GM21723 (cell line): ENCODE results near the gene AP2A2.
"Not testable (repeated sequence)": the region's sequence is repeated elsewhere in the genome, so short reads cannot be mapped to it uniquely, and the experiment has no call there.

ENCODE experiments used
- ATAC-seq: cut with Tn5 transposase; IDR thresholded peaks from one replicate; pipeline ENCODE4 v1.9.1; 2021; ENCODE audit warnings: mild to moderate bottlenecking, moderate library complexity; ENCODE audit not compliant: unreplicated experiment

Gene AP2A2

GRCh38 chr11:952406-953385 lies 27.0 kb downstream of the AP2A2 start:
- ATAC-seq = no peak

DNA sequence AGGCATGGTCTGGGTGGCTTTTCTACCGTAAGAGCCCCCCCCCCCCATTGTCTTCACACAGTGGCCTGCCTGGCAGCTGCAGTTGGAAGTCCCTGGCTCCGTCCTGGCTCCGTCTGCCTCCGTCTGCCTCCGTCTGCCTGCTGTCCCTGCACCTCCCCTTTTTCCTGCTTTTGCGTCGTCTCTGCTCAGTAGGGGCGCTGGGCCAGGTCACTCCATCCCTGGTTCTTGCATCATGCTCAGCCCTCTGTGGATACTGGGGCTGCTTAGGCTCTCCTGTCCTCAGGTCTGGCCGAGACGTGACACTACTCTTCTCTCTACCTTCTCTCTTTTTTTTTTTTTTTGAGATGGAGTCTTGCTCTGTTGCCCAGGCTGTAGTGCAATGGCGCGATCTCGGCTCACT lies 27.8 kb downstream of the AP2A2 start:
- ATAC-seq = no peak

GRCh38 chr11:954392-955153 lies 28.9 kb downstream of the AP2A2 start:
- no peak for ATAC-seq

DNA sequence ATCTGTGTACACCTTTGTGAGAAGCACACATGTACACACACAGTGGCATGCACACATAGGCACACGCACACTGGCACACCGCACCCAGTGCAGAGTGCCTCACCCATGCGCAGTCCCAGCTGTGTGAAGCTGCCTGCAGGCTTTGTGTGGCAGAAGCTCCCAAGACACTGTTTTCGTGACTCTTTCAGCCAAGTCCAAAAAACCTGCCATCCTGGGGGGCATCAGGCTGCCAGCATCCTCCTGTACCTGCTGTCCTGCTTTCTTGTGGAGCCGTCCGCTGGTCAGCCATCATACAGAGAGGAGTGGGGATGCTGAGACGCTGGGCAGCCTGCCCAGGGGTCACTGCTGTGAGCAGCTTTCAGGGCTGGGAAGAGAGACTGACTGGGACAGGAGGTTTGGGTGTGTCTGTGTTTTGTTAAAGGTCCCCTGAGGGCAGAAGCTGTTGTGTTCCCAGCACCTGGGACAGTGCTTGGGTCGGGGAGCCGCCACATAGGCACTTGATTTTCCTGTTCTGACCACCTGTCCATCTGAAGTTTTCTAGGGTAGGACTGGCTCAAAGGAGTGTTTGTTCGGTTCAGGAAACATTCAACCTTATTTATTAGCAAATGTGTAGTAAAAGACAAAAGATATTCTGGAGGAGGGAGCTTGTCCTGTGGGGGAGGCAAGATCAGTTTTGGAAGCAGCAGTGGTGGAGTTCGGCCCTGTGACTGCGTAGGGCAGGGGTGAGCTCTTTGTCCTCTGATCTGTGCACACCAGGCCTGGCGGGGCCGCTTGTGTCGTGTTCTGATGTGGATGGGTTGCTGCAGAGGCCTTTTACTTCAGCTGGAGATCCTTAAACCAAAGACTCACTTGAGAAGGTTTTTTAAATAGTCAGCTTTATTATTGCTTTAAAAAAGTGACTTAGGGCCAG lies 29.7 kb downstream of the AP2A2 start:
- ATAC-seq = no peak

GRCh38 chr11:957212-957920 lies 31.7 kb downstream of the AP2A2 start:
- ATAC-seq = no peak

DNA sequence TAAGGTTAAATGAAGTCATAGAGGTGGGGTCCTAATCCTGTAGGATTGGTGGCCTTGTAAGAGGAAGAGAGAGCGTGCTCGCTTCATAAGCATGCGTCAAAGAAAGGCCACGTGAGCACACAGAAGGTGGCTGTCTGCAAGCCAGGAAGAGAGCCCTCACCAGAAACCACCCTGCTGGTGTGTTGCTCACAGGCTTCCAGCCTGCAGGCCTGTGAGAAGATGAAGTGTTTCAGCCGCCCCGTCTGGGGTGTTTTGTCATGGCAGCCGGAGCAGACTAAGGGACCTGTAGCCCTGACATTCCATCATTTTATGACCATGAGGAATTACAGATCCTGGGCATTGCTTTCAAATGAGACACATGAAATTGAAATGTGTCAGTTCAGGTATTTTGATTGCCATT lies 32.4 kb downstream of the AP2A2 start:
- no peak for ATAC-seq

DNA sequence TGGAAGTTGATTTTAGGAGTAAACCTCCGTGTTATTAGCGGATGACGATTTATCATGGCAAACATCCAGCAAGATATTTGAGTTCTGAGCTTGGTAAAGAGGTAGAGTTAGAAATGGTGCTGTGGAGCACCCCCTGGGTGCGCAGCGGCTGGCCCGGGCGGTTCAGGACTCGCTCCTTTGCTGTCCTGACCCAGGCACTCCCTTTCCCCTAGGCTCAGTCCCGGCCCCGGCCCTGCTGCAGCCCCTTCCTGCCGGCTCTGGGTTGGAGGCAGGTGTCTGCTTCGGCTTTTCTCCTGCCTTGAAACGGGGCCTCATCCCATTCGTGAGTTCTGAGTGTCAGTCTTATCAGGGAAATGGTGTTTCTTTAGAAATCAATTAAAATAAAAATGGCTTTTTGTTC lies 33.4 kb downstream of the AP2A2 start:
- no peak for ATAC-seq

- no peak for ATAC-seq
These were observed 33.9 kb downstream of the AP2A2 start for GRCh38 chr11:959608-960007.

DNA sequence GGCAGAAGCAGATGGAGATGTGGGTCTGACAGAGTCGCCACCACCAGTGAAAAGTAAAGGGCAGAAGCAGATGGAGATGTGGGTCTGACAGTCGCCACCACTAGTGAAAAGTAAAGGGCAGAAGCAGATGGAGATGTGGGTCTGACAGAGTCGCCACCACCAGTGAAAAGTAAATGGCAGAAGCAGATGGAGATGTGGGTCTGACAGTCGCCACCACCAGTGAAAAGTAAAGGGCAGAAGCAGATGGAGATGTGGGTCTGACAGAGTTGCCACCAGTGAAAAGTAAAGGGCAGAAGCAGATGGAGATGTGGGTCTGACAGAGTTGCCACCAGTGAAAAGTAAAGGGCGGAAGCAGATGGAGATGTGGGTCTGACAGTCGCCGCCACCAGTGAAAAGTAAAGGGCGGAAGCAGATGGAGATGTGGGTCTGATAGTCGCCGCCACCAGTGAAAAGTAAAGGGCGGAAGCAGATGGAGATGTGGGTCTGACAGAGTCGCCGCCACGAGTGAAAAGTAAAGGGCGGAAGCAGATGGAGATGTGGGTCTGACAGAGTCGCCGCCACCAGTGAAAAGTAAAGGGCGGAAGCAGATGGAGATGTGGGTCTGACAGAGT lies 35.7 kb downstream of the AP2A2 start:
- ATAC-seq = not testable (repeated sequence)

DNA sequence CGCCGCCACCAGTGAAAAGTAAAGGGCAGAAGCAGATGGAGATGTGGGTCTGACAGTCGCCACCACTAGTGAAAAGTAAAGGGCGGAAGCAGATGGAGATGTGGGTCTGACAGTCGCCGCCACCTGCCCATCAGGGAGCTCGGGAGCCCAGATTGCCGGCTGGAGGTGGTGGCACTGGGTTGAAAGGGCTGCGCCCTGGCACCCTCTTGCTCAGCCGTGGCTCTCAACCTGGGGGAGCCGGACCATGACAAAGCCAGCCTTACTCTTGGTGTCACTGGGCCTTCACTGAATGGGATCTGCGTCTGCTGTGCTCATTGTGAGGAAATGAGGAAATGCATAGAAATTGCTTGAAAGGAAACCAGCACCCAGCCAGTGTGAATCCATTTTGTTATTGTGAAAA lies 36.3 kb downstream of the AP2A2 start:
- no peak for ATAC-seq

- ATAC-seq = no peak
These were observed 37.0 kb downstream of the AP2A2 start for GRCh38 chr11:962688-963087.

DNA sequence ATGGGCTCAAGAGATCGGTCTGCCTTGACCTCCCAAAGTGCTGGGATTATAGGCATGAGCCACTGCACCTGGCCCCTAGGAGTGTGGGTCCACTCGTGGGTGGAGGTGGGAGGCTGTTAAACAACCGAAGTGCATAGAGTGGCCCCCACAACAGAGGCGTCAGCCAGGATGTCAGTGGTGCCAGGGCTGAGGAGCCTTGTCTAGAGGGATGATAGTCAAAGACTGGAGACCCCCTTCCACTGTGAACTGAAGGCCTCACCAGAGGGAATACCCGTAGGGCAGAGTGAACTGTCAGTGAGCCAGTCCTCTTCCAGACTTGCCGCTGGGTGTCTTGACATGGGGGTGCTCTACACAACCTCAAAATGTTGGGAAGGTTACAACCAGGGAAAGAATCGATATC lies 38.2 kb downstream of the AP2A2 start:
- no peak for ATAC-seq

DNA sequence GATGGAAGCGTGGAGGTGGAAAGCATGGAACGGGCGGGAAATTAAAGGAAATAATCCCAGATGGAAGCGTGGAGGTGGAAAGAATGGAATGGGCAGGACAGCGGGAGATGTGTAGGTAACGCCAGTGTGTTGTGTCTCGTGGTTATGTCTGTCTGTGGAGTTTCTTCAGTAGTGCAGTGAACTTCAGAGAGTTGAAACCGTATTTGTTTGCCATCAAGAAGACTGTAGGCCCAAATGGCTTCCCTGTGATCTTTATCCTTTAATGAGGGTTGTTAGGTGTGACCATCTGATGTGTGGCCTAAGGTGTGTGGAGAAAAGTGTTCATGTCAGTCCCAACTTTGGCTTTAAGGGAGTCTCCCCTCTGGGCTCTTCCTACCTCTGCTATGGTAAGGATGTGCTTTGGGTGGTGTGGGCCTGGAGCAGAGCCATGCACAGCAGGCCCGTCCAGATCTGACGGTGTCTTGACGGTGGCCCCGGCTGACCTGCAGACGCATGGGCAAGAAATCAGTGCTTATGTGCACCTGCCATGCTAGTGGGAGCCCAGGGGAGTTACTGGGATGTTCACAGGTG lies 39.6 kb downstream of the AP2A2 start:
- no peak for ATAC-seq

- ATAC-seq = no peak
These were observed 42.5 kb downstream of the AP2A2 start for GRCh38 chr11:967995-968751.

DNA sequence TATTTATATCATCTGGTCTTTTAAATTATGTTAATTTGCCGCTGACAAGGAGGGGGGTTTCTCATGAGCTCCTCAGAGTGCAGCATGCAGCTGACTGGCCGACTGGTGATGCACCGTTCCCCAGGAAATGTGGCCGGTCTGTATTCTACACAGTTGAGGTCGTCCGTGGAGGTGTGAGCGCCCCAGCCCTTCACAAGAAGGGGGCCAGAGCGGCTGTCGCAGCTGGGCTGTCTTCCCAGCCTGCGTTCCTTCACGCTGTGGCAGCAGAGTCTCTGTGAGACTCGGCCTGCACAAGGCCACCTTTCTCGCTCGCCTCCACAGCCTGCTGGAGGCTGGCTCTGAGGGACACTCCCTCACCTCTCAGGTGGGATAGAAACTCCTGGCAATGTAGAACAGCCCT lies 43.2 kb downstream of the AP2A2 start:
- no peak for ATAC-seq

DNA sequence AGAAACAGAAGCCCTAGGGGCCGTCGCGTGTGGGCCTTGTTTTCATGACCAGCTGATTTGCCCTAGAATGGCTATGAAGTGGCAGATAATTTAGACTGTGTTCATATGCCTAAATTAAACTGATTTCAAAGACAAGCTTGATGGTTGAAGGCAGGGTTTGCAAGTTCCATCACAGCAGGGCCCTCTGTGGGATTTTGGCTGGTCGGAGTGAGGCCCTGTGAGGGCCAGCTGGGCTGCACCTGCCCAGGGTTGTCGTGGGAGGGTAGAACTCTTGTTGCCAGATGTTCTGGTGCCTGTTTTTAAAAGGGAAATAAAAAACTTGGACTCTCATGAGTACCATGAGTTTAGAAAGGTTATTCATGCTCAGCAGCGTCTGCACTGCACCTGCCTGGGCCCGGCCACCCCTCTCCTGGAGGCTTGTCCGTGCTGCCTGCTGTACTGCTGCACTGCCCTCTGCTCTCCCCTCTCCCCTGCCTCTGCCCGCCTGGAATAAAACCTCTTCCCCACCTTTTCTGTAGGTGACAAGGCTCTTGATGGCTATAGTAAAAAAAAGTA lies 44.1 kb downstream of the AP2A2 start:
- ATAC-seq = no peak

DNA sequence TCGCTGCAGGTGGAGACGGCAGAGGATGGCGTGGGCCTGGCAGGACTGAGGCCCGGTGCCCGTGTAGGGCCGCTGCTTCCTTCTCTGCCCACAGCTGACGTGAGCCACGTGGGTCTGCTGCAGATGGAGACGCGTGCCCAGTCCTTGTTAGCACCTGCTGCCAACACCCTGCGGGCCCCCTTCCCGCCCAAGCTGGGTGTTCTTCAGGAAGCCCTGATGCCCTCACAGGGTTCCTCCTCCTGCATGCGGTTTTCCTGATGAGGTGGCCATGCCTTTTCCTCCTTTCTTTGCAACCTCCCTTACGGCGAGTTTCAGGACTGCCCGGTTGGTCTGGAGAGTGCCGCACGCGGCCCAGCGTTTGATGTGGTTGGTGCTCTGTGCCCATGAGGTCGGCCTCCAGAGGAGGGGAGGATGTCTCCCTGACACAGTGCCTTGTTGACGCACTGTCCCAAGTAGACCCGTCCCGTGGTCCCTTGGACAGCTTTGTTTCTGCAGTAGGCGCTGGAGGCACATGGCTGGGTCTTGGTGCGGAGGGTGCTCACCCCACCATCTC lies 44.7 kb downstream of the AP2A2 start:
- no peak for ATAC-seq

- ATAC-seq = no peak
These were observed 45.5 kb downstream of the AP2A2 start for GRCh38 chr11:971092-971690.
